GM20000 (cell line): Measurements from ENCODE around the gene TOX2.

Source experiments
- DNase-seq: peaks from one replicate; pipeline ENCODE4 v3.0.0; 2012; ENCODE audit warnings: low spot score
- TF ChIP-seq, protein P1 (sequence below): IDR thresholded peaks from 2 replicates; pipeline ENCODE4 v1.5.1; 2012; ENCODE audit warnings: mild to moderate bottlenecking, control low read depth; ENCODE audit errors: extremely low read depth, missing control alignments

Gene TOX2

DNA sequence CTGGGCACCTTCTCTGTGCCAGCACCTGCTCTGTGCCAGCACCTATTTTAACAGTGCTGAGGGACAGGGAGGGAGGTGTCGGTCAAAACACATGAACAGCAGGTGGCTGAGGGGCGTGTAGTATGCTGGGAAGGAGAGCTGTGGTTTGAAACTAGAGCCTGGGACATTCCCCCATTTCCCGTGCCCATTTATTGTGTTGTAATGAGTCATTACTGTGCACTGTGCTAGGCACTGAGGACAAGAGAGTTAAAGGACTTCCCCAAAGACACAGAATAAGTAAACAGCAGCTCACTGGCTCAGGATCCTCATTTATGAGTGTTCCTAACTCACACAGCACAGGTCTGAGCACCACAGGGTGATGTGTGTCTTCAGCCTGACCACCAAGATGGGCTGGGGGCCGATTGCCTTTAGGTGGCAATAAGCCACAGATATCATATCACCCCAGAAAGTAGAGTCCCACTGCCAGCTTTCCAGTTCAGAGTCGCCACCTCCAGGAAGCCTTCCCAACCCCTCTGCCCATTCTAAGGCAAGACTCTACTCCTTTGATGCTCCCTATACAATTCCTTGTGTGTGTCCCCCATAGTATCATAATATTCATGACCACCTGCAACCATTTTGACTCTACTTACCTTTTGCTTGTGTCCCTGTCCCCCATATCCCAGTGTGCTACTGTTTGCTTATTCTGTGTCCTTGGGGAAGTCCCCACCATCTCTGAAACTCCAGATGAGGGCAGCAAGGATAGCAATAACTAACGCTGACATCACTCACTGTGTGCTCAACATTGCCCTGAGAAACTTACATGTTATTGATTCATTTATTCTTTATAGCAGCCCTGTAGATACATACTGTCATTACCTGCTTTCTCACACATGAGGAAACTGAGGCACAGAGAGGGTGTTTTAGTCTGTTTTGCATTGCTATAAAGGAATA lies 87.3 kb downstream of the TOX2 start:
- TF ChIP-seq, protein P1, sequence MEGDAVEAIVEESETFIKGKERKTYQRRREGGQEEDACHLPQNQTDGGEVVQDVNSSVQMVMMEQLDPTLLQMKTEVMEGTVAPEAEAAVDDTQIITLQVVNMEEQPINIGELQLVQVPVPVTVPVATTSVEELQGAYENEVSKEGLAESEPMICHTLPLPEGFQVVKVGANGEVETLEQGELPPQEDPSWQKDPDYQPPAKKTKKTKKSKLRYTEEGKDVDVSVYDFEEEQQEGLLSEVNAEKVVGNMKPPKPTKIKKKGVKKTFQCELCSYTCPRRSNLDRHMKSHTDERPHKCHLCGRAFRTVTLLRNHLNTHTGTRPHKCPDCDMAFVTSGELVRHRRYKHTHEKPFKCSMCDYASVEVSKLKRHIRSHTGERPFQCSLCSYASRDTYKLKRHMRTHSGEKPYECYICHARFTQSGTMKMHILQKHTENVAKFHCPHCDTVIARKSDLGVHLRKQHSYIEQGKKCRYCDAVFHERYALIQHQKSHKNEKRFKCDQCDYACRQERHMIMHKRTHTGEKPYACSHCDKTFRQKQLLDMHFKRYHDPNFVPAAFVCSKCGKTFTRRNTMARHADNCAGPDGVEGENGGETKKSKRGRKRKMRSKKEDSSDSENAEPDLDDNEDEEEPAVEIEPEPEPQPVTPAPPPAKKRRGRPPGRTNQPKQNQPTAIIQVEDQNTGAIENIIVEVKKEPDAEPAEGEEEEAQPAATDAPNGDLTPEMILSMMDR, result no peak
- peak; percentile 33 for DNase-seq

GRCh38 chr20:44002861-44003260 lies 88.2 kb downstream of the TOX2 start:
- no peak for DNase-seq
- TF ChIP-seq, protein P1, result no peak

- TF ChIP-seq, protein P1, result no peak
- DNase-seq, result no peak
Observed at GRCh38 chr20:44003609-44004008, 89.0 kb downstream of the TOX2 start.

GRCh38 chr20:44004306-44004915 lies 89.8 kb downstream of the TOX2 start:
- TF ChIP-seq, protein P1, result no peak
- DNase-seq, result no peak

DNA sequence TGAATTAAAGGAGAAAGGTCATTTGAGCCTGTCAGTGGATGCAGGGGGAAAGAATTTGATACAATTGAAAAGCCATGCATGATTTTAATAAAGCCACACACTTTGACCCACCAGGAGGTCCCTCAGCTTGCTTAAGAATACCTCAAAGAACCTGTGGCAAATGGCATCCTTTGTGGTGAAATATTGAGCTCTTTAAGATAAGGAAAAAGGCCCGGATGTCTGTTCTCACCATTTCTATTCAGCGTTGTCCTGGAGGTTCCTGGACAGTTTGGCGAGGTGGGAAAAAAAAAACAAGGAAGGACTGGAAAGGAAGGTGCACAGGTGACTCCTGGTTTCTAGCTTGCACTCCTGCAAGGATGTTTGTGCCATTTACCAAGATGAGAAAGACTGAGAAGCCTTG lies 91.0 kb downstream of the TOX2 start:
- no peak for DNase-seq
- TF ChIP-seq, protein P1, result no peak

DNA sequence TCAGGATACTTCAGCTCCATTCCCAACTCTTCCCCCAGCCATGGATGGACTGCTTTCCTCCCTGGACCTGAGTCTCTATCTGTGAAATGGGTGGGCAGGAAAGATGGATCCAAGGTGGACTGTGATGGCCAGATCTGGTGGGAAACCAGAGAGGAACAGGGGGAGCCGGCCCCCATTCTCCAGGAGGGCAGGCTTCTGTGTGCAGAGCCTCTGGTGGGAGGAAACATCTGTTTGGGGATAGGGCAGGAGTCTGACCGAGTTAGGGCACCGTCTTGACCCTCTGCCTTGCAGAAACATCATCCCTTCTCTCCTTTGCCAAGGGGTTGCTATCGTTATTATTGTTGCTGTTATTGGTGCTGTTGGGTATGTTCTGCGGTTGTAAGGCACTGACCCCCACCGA lies 91.5 kb downstream of the TOX2 start:
- TF ChIP-seq, protein P1, result no peak
- no peak for DNase-seq

DNA sequence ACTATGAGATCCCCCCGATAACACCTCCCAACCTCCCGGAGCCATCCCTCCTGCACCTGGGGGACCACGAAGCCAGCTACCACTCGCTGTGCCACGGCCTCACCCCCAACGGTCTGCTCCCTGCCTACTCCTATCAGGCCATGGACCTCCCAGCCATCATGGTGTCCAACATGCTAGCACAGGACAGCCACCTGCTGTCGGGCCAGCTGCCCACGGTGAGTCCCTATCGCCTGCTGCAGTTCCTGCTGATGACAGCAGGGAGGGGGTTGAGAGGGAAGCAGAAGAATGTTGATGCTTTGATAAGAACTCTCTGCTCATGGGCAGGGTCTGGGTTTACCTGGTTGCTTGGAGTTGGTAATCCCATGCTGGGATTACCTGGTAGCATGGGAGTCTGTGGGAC lies 91.9 kb downstream of the TOX2 start:
- TF ChIP-seq, protein P1, result no peak
- DNase-seq, result no peak
